HG02588 (cell line): ENCODE data around the gene SEPTIN5.
"Not testable (repeated sequence)": the region's sequence is repeated elsewhere in the genome, so short reads cannot be mapped to it uniquely, and the experiment has no call there.

Source experiments
- ATAC-seq: cut with Tn5 transposase; IDR thresholded peaks from one replicate; pipeline ENCODE4 v1.9.1; 2021; ENCODE audit warnings: mild to moderate bottlenecking, moderate library complexity; ENCODE audit not compliant: unreplicated experiment

The SEPTIN5 gene

DNA sequence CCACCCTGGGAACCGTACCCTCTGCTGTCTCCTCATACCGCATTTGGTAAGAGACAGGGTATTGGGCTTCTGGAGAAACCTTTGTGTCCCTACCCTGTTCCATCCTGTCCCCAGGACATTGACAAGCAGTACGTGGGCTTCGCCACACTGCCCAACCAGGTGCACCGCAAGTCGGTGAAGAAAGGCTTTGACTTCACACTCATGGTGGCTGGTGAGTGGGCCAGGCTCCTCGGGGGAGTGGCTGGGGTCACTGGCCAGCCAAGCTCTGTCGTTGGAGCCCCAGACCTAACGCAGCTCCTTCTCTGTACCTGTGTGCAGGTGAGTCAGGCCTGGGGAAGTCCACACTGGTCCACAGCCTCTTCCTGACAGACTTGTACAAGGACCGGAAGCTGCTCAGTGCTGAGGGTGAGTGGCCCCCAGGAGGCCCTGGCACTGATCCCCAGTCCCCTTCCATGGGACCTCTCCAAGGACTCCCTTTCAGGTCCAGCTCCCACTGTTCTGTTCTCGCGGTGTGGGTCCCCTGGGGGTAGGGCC is 5.3 kb downstream of the SEPTIN5 start:
- ATAC-seq = no peak

DNA sequence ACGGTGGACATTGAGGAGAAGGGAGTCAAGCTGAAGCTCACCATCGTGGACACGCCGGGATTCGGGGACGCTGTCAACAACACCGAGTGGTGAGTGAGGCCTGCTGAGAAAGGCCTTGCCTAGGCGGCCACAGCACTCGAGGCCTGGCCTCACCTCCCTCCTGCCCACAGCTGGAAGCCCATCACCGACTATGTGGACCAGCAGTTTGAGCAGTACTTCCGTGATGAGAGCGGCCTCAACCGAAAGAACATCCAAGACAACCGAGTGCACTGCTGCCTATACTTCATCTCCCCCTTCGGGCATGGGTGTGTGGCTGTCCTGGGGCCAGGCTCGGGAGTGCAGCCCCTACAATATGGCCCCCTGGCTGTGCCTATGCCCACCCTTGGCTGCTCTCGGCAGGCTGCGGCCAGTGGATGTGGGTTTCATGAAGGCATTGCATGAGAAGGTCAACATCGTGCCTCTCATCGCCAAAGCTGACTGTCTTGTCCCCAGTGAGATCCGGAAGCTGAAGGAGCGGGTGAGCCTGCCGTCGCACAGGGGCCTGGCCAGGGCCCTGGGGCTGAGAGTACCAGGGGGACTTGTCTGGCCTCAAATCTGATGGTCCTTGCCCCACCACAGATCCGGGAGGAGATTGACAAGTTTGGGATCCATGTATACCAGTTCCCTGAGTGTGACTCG is 6.0 kb downstream of the SEPTIN5 start:
- ATAC-seq = no peak

DNA sequence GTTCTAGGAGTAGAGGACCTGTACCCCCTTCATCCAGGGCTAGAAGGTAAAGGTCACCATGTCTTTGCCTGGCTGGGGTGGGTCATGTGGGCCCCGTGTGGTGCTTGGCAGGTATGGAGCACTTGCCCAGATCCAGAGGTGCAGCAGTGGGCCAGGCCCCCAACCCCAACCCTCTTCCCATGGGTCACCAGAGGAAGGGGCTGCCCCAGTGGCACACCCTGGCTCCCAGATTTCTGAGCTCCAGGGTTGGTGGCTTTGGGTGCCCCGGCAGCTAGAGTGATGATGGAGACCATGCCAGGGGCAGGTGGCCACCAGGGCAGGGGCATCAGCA is 6.7 kb downstream of the SEPTIN5 start:
- ATAC-seq = no peak

DNA sequence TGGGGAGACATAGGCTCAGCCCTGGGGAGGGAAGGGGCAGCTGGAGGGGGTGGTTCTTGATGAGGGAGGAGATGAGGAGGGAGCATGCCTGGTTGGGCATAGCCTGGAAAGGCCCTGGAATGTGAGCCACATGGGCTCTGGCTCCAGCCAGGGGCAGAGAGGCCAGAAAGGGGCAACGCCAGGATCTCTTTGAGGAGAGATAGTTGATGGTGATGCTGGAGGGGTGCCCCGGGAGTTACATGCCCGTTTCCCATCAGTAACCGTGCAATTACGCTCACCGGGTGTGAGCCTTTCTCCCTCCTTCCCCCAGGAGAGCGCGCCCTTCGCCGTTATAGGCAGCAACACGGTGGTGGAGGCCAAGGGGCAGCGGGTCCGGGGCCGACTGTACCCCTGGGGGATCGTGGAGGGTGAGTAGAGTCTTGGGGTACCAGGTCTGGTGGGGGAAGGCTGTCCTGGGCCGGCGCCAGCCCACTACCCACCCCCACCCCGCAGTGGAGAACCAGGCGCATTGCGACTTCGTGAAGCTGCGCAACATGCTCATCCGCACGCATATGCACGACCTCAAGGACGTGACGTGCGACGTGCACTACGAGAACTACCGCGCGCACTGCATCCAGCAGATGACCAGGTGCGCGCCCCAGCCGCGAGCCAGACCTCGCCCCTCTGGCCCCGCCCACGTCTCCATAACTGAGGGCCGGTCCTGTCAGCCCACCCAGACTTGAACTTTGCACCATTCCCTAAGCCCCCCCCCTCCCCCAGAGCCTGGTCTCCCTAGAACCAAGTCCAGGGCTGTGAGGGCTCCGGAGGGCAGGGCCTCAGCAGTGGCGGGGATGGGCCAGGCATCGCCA is 7.3 kb downstream of the SEPTIN5 start:
- no peak for ATAC-seq

DNA sequence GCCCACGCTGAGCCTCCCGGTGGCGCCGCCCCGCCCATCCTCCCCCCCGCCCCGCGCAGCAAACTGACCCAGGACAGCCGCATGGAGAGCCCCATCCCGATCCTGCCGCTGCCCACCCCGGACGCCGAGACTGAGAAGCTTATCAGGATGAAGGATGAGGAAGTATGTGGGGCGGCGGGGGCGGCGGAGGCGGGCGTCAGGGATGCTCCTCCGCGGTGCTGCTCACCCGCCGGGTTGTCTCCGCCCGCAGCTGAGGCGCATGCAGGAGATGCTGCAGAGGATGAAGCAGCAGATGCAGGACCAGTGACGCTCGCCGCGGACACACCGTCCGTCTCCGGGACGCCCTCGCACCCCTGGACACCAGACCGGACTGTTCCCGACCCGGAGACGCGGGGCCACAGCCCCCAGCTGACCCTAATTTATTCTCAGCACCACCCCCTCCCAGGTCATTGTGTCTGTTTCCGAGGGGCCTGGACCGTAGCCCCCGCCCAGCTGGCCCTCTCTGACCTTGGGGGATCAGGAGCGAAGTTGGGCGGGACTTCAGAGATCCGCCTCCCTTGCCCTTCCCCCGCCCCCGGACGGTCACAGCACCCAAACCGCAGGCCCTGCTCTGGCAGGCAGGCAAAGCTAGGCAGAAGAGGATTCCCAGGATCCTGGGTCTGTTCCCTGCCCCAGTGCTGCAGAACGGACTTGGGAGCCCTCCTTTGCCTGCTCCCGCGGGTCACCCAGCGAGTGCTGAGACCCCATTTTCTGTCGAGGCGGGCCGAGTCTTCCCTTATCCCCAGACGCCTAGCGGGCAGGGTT is 8.1 kb downstream of the SEPTIN5 start:
- ATAC-seq = no peak

DNA sequence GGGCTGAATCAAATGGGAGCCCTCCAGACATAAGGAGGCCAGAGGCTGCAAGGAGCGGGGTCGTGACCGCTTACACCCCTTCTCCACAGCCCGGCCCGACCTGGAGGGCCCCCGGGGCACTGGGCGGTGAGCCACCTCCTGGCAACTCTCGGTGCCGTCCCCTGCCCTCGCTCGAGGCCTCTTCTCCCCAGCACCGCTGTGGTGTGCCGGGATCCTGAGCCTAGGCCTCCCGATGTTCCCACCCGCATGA is 8.6 kb downstream of the SEPTIN5 start:
- no peak for ATAC-seq

DNA sequence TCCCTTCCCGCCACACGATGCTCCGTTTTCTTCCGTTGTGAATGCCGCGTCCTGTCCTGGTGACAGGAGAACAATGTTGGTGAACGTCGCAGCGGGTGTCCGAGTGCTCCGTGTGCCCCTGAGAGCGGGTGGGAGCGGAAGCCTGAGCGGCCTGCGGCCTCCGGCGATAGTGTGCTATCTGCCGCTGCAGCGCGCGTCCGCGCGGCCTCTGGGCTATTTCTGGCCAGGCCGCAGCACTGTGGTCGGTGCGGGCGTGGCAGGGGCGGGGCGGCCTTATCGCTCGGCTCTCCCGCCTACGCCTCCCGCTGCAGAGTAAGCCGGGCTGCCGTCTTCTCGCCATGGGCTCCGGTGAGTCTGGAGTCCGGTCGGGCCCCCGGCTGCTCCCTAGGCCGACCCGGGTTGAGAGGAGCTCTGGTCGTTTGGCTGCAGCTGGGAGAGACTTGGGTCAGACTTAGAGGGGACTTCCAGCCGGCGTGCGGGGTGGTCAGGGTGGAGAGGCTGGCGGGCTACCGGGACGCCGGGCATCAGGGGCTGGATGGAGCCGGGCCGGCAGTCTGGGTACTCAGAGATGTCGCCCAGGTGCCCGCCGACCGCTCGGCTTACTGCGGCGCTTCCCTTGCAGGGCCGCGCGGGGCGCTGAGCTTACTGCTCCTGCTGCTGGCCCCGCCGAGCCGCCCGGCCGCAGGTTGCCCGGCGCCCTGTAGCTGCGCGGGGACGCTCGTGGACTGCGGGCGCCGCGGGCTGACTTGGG is 9.1 kb downstream of the SEPTIN5 start, which contains the start of gene GP1BB:
Gene GP1BB, plus strand, starts transcription at position 308 of the 751 bp plus-strand sequence. Its CDS starts 31 bp downstream, at position 339.
- ATAC-seq = no peak

DNA sequence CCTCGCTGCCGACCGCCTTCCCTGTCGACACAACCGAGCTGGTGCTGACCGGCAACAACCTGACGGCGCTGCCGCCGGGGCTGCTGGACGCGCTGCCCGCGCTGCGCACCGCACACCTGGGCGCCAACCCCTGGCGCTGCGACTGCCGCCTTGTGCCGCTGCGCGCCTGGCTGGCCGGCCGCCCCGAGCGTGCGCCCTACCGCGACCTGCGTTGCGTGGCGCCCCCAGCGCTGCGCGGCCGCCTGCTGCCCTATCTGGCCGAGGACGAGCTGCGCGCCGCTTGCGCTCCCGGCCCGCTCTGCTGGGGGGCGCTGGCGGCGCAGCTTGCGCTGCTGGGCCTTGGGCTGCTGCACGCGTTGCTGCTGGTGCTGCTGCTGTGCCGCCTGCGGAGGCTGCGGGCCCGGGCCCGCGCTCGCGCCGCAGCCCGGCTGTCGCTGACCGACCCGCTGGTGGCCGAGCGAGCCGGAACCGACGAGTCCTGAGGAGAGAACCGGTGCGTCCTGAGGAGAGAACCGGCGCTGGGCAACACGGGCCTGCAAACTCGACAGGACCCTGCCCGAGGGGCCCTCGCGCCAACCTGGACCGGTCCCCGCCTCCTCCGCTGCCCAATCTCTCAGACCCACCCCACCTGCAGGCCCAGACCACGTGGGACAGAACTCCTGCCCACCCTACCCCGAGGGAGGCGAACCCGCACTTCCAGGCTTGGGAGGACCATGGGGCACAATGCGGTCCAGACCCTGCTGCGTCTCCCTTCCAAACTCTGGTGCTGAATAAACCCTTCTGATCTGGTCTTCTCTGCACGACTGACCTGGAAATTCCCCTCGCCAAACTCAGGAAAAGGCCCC is 9.9 kb downstream of the SEPTIN5 start:
- ATAC-seq = no peak

DNA sequence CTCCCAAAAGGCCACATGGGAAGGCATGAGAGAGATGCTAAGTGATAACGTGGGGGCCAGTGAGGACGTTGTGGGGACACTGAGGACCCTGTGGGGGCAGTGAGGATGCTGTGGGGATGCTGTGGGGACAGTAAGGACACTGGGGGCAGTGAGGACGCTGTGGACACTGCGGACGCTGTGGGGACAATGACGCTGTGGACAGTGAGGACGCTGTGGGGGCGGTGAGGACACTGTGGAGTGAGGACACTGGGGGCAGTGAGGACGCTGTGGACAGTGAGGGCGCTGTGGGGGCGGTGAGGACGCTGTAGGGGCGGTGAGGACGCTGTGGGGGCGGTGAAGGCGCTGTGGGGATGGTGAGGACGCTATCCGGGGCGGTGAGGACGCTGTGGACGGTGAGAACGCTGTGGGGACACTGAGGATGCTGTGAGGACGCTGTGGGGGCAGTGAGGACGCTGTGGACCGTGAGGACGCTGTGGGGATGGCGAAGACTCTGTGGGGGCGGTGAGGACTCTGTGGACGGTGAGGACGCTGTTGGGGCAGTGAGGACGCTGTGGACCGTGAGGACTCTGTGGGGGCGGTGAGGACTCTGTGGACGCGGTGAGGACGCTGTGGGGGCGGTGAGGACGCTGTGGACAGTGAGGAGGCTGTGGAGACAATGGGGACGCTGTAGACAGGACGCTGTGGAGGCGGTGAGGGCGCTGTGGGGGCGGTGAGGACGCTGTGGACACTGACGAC is 10.8 kb downstream of the SEPTIN5 start:
- ATAC-seq = no peak

DNA sequence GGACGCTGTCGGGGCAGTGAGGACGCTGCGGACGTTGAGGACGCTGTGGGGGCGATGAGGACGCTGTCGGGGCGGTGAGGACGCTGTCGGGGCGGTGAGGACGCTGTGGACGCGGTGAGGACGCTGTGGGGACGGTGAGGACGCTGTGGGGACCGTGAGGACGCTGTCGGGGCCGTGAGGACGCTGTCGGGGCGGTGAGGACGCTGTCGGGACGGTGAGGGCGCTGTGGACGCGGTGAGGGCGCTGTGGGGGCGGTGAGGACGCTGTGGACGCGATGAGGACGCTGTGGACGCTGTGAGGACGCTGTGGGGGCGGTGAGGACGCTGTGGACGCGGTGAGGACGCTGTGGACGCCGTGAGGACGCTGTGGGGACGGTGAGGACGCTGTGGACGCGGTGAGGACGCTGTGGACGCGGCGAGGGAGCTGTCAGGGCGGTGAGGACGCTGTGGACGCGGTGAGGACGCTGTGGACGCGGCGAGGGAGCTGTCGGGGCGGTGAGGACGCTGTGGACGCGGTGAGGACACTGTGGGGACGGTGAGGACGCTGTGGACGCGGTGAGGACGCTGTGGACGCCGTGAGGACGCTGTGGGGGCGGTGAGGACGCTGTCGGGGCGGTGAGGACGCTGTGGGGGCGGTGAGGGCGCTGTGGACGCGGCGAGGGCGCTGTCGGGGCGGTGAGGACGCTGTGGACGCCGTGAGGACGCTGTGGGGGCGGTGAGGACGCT is 11.9 kb downstream of the SEPTIN5 start:
- not testable (repeated sequence) for ATAC-seq

DNA sequence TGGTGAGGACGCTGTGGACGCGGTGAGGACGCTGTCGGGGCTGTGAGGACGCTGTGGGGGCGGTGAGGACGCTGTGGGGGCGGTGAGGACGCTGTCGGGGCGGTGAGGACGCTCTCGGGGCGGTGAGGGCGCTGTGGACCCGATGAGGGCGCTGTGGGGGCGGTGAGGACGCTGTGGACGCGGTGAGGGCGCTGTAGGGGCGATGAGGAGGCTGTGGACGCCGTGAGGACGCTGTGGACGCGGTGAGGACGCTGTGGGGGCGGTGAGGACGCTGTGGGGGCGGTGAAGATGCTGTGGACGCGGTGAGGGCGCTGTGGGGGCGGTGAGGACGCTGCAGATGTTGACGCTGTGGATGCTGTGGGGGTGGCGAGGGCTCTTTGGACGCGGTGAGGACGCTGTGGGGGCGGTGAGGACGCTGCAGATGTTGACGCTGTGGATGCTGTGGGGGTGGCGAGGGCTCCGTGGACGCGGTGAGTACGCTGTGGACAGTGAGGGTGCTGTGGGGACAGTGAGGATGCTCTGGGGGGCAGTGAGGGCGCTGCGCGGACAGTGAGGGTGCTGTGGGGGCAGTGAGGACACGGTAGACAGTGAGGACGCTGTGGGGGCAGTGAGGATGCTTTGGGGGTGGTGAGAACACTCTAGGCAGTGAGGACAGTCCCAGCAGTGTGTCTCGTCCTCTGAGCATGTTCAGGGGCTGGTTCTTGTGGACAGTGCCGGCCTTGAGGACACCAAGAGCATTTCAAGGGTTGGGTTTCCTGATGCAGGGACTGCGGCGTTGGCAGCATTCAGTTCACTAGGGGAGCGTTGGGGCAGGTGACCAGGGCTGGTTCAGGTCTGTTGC is 13.2 kb downstream of the SEPTIN5 start:
- ATAC-seq = no peak

DNA sequence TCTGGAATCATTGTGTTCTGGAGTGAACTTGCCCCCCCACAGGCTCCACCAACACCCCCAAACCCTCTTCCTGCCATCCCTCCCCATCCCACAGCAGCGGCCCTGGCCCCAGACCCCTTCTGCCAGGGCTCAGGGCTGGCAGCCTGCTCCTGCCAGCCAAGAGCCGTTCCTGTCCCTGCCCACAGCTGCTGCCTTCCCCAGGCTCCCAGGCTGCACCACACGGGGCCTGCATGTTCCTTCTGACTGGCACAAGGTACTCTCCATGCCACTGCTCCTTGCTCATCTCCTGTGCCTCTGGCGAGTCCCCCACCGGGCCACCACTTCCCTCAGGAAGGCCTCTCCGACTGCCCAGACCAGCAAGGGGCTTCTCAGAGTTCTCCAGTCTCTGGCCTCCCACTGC is 14.0 kb downstream of the SEPTIN5 start:
- no peak for ATAC-seq

DNA sequence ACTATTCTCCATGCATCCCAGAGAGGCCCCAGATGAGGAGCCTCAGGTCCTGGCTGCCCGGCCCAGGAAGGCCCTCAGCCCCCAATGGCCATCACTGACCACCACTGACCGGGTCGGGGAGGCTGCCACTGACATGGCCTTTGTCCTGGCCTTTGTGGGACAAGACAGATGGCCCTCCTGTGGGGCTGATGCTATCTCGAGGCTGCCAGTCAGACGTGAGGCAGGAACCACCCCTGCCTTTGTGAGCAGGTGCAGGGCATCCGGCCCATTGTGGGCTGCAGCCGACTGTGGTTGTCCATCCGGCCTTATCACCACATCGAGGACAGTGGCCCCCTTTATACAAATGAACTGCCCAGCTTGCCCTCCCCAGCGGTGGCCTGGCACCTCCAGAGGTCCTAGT is 14.5 kb downstream of the SEPTIN5 start:
- ATAC-seq = no peak

DNA sequence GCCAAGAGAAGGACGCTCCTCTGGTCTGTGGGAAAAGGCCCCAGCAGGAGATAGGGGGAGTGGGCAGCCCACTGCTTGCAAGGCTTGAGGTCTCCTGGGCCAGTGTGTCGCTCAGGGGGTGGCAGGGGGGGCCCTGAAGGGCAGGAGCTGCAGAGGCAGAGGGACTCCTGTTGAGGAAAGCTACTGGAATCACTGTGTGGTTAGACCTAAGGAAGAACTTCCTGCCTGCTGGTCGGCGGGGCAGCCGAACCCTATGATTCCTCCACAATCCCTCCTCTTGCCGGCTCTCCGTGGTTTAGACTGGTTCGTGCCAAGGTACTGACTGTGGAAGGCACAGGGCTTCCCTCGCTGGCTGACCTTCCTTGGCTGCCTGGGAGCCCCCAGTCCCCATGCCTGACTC is 15.2 kb downstream of the SEPTIN5 start:
- ATAC-seq = no peak

DNA sequence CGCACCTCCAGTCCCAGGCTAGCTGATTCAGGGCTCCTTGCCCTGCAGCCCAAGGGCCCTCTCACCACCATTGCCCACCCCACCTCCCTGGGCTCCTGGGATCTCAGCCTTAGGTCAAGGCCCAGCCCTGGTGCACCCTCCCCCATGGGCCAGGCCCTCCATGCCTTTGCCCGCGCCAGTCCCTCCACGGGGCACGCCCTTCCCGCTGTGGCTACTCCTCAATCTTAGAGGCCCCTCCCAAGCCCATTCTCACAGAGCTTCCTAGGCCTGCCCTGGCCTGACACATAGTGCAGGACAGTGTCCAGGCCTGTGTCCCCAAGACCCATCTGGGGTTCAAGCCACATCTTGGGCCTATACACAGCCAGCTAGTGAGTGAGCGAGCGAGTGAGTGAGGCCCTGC is 15.9 kb downstream of the SEPTIN5 start:
- no peak for ATAC-seq

DNA sequence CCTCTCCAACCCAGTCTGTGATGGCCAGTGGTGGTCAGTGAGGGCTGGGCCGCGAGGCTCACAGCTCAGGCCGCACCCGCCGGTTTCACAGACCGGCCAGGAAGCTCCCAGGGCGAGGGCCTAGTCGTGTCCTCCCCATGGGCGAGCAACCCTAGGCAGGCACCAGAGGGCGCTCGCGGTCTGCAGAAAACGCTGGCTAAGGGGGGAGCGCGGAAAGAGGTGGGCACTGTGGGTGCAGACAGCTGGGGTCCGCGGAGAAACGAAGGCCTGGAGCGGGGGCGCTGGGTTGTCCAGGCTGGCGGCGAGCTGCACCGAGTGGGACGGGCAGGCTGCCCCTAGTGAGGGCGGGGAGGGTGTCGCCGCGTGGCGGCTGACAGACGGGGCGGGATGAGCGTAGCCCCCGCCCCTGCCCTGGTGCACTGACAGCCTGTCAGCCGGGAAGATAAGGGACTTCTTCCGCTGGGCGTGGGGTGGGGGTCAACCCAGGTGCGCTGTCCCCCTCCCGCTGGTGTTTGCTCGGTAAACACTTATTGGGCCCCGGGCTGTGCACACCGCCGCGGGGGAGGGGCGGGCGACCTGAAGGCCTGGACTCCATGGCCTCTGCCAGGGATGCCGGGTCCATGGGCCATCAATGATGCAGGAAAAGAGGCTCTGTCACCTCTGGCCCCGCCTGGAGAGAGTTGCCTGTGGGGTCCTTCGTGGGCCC is 16.5 kb downstream of the SEPTIN5 start:
- peak; percentile 45 for ATAC-seq
